GM18951 (cell line): Measurements from ENCODE around the gene GOLGA6A.

ENCODE experiments used
- POLR2A ChIP-seq: IDR thresholded peaks from 4 replicates; pipeline ENCODE4 v1.6.1; 2011; ENCODE audit warnings: mild to moderate bottlenecking; ENCODE audit not compliant: insufficient read length, insufficient read depth; ENCODE audit errors: extremely low read depth
- in situ Hi-C: fragments of 300-500 bp; cut with MboI; formaldehyde crosslinking; loops from one replicate; pipeline ENCODE4 v1.12.0; 2022; ENCODE audit warnings: low sequenced_read_pairs, mixed read lengths, inconsistent platforms; ENCODE audit not compliant: unreplicated experiment

GOLGA6A gene

GRCh38 chr15:74050556-74051234 is 31.7 kb downstream of the GOLGA6A start:
- in situ Hi-C loops = no loop called here
- no peak for TF ChIP-seq POLR2A

GRCh38 chr15:74050127-74050526 is 32.2 kb downstream of the GOLGA6A start:
- in situ Hi-C loops = no loop called here

GRCh38 chr15:74046275-74046674 is 36.1 kb downstream of the GOLGA6A start:
- in situ Hi-C loops = no loop called here
- TF ChIP-seq POLR2A = no peak

More at GRCh38 chr15:74050127-74050526, 32.2 kb downstream of the GOLGA6A start:
- no peak for TF ChIP-seq POLR2A

- TF ChIP-seq POLR2A = no peak
- in situ Hi-C loops = no loop called here
Measured at GRCh38 chr15:74045636-74046274, 36.6 kb downstream of the GOLGA6A start.

- TF ChIP-seq POLR2A = no peak
- in situ Hi-C loops = no loop called here
Measured at GRCh38 chr15:74045184-74045583, 37.2 kb downstream of the GOLGA6A start.

GRCh38 chr15:74044267-74045110 is 37.9 kb downstream of the GOLGA6A start:
- no peak for TF ChIP-seq POLR2A
- in situ Hi-C loops = no loop called here

- no peak for TF ChIP-seq POLR2A
- in situ Hi-C loops = no loop called here
Measured at GRCh38 chr15:74043425-74044266, 38.7 kb downstream of the GOLGA6A start.

- TF ChIP-seq POLR2A = no peak
- in situ Hi-C loops = no loop called here
Measured at GRCh38 chr15:74042603-74043424, 39.5 kb downstream of the GOLGA6A start.

GRCh38 chr15:74041777-74042435 is 40.4 kb downstream of the GOLGA6A start:
- in situ Hi-C loops = no loop called here
- no peak for TF ChIP-seq POLR2A

GRCh38 chr15:74041311-74041756 is 41.0 kb downstream of the GOLGA6A start:
- in situ Hi-C loops = no loop called here
- TF ChIP-seq POLR2A = no peak

- TF ChIP-seq POLR2A = no peak
- in situ Hi-C loops = no loop called here
Measured at GRCh38 chr15:74040109-74040850, 42.1 kb downstream of the GOLGA6A start.
